GM13977 (cell line): ENCODE data around the gene SLC17A4.

Experiments
- DNase-seq: peaks from one replicate; pipeline ENCODE4 v3.0.0; 2012; ENCODE audit warnings: low spot score
- CTCF ChIP-seq: IDR thresholded peaks from 2 replicates; pipeline ENCODE4 v1.5.1; 2012; ENCODE audit warnings: mild to moderate bottlenecking, control low read depth; ENCODE audit not compliant: insufficient read depth; ENCODE audit errors: extremely low read depth, missing control alignments
- in situ Hi-C: fragments of 300-500 bp; cut with MboI; formaldehyde crosslinking; loops from one replicate; pipeline ENCODE4 v1.12.0; 2022; ENCODE audit warnings: low sequenced_read_pairs, low pct_unique_long_range_greater_than_20kb, mixed read lengths, inconsistent platforms; ENCODE audit not compliant: unreplicated experiment

Gene SLC17A4

DNA sequence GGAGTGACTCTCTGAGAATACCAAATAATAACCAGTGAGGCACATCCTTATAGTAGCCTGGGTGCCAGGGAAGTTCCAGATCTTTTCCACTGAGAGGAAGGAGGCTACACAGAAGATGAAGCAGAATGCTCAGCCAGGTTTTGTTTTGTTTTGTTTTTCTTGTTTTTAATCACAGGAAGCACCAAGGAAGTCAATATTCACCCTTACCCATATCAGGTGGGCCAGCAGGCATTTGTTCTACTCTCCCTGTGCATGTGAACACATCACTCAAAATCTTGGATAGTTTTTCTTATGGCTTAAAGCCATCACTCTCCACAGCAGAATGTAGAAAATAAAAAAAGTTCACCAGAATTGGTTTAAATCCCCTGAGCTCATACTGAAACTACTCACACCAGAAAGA is 66.8 kb downstream of the SLC17A4 start:
- in situ Hi-C loops: no loop called here
- no peak for DNase-seq
- no peak for TF ChIP-seq CTCF

DNA sequence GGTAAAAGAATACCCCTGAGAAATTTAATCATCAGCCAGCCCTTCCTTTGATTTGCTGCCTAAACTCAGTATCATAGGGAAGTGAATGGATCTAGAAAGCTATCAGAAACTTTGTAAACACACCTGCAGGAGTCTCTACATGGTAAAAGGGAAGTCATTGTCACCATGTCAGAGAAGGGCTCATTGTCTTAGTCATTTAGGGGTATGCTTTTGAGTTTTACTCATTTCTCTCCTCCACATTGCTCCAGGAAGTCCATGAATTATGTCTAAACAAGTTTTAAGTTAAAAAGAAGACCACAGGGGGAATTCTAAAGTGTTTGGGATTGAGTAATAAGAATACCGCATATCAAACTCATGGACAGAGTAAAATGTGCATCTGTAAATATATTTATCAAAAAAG is 74.8 kb downstream of the SLC17A4 start:
- no peak for TF ChIP-seq CTCF
- in situ Hi-C loops: no loop called here
- DNase-seq: peak; percentile 12

GRCh38 chr6:25830458-25830857 is 75.9 kb downstream of the SLC17A4 start:
- in situ Hi-C loops: no loop called here
- no peak for DNase-seq
- no peak for TF ChIP-seq CTCF
